HFFc6 (cell line): Measurements from ENCODE around the gene HPS1. TPM values are rescaled to one million over a fixed set of nuclear protein-coding genes. Genes with fewer than 3 reads are reported as not detected.

Experiments
- DNase-seq: peaks from one replicate; pipeline ENCODE4 v3.0.0-alpha.2; 2018
- H3K27ac Mint-ChIP-seq: 2 replicates; pipeline ENCODE4 v1.8.0; 2020; ENCODE audit warnings: mild to moderate bottlenecking, mixed read lengths
- H3K27me3 Mint-ChIP-seq: 2 replicates; pipeline ENCODE4 v1.8.0; 2021; ENCODE audit warnings: mild to moderate bottlenecking, moderate library complexity, mixed read lengths; ENCODE audit not compliant: insufficient read depth
- H3K36me3 Mint-ChIP-seq: 2 replicates; pipeline ENCODE4 v1.8.0; 2021; ENCODE audit warnings: low read depth, mixed read lengths
- H3K4me1 Mint-ChIP-seq: 2 replicates; pipeline ENCODE4 v1.8.0; 2020; ENCODE audit warnings: low read depth, mixed read lengths
- H3K4me3 Mint-ChIP-seq: 2 replicates; pipeline ENCODE4 v1.8.0; 2020; ENCODE audit warnings: mild to moderate bottlenecking, moderate library complexity, mixed read lengths
- H3K9me3 Mint-ChIP-seq: 2 replicates; pipeline ENCODE4 v1.8.0; 2020; ENCODE audit warnings: mild to moderate bottlenecking, mixed read lengths
- total RNA-seq, 6 experiments: library from RNA; stranded (reverse); fragmentation: NEBNext Ultra II Directional; extraction: Animal tissue kit (Norgen Biotek cat#: 25700); gene quantifications; 2 replicates in 1 of 6; 3 replicates in 5 of 6; pipeline ENCODE4 v1.2.3, GENCODE V29; 2021
- TF ChIP-seq, protein P1 (sequence below): fragments of 200-600 bp; sonication (generic); IDR thresholded peaks from 2 replicates; pipeline ENCODE4 v1.5.0; 2021; ENCODE audit warnings: antibody characterized with exemption, mild to moderate bottlenecking

Gene HPS1
- total RNA-seq, 6 experiments from 2014 or later: 49.1 to 55.9 (median 52.8) TPM

DNA sequence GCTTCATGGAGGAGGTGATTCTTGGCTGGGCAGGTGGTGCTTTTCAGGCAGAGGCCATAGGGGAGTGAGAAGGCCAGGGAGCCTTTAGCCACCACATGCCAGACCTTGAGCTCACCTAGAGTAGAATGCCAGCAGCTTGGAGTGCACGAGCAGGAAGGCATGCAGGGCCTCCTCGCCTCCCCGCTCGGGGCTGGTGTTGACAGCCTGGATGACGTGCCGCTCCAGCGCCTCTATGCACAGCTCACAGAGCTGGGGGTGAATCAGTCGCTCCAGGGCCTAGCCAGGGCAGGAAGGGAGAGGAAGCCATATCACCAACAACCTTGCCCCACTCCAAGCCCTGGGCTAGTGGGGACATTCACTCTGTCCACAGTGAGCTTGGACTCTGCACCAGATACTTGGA is 15.7 kb downstream of the HPS1 start:
- TF ChIP-seq, protein P1, sequence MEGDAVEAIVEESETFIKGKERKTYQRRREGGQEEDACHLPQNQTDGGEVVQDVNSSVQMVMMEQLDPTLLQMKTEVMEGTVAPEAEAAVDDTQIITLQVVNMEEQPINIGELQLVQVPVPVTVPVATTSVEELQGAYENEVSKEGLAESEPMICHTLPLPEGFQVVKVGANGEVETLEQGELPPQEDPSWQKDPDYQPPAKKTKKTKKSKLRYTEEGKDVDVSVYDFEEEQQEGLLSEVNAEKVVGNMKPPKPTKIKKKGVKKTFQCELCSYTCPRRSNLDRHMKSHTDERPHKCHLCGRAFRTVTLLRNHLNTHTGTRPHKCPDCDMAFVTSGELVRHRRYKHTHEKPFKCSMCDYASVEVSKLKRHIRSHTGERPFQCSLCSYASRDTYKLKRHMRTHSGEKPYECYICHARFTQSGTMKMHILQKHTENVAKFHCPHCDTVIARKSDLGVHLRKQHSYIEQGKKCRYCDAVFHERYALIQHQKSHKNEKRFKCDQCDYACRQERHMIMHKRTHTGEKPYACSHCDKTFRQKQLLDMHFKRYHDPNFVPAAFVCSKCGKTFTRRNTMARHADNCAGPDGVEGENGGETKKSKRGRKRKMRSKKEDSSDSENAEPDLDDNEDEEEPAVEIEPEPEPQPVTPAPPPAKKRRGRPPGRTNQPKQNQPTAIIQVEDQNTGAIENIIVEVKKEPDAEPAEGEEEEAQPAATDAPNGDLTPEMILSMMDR: no peak

DNA sequence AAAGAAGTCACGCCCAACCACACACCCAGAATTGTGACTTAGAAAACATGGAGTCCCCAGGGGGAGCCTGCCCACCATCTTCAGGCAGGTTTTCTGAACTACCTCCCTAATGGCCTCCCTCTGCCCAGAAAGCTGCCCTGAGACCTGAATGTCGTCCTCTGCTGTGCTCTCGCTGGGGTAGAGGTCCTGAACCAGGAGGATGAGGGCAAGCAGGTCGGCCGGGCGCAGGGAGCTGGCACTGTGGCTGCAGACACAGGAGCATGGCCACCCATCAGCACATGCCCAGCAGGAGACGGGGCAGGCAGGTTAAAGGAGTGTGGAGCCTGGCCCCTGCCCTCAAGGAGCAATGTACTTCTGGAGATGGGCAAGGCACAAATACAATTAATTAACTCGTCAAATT is 16.3 kb downstream of the HPS1 start:
- TF ChIP-seq, protein P1: no peak
- peaks cover 6% of the 10 kb centered on the region for H3K9me3 Mint-ChIP-seq
- DNase-seq: no peak
- H3K36me3 Mint-ChIP-seq: peaks cover 32% of the 10 kb centered on the region
- peaks cover 10% of the 10 kb centered on the region for H3K4me1 Mint-ChIP-seq
- H3K27me3 Mint-ChIP-seq: peaks cover 2% of the 10 kb centered on the region; the same call in 1 of the 2 replicates
- no peak overlapping the region for H3K27ac Mint-ChIP-seq
- no peak overlapping the region for H3K4me3 Mint-ChIP-seq

More for the DNA sequence above, 15.7 kb downstream of the HPS1 start:
- Mint-ChIP-seq H3K27ac (no peak overlapping the region), H3K9me3 (peaks cover 6% of the 10 kb centered on the region), H3K4me3 (no peak overlapping the region), H3K36me3 (peaks cover 35% of the 10 kb centered on the region), H3K4me1 (peaks cover 10% of the 10 kb centered on the region), H3K27me3 (no peaks in the 10 kb centered on the region)
- no peak for DNase-seq

DNA sequence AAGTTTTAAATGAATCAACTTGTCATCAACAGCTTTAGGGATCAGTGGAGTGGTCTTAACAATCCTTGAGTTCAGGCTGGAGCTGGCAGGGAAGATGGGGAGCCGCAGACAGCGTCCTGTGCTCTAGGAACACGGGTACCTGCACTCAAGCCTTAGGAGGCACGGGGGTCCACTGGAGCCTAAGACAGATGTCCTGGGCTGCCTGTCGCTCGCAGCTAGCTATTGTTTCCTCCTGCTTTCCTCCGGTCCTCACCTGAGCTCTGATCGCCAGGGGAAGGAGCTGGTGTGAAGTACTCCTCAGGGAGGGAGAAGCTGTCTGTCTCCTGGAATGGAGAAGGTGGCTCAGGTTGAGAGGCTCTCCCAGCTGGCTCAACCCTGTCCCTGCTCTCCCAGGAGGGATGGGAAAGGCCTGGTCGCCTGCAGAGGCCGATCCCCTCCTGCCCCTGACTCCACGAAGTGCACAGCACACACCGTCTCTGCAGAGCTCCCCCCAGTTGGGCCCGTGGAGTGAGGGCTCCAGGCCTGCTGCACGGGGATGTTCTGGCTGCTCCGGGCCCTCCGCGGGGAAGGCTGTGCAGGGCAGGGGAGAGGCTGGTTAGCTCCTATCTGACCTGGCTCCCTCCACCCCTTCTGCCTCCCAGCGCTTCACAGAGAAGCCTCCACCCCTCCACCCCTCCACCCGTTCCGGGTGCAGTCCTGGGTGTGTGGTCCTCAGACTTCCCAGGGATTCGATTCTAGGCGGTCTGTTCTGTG is 17.2 kb downstream of the HPS1 start:
- peaks cover 6% of the 10 kb centered on the region for H3K9me3 Mint-ChIP-seq
- TF ChIP-seq, protein P1: no peak
- DNase-seq: no peak
- peaks cover 2% of the 10 kb centered on the region; the same call in 1 of the 2 replicates for H3K27me3 Mint-ChIP-seq
- peaks cover 26% of the 10 kb centered on the region for H3K36me3 Mint-ChIP-seq
- no peak overlapping the region for H3K4me3 Mint-ChIP-seq
- peaks cover 6% of the 10 kb centered on the region for H3K4me1 Mint-ChIP-seq
- no peak overlapping the region for H3K27ac Mint-ChIP-seq

DNA sequence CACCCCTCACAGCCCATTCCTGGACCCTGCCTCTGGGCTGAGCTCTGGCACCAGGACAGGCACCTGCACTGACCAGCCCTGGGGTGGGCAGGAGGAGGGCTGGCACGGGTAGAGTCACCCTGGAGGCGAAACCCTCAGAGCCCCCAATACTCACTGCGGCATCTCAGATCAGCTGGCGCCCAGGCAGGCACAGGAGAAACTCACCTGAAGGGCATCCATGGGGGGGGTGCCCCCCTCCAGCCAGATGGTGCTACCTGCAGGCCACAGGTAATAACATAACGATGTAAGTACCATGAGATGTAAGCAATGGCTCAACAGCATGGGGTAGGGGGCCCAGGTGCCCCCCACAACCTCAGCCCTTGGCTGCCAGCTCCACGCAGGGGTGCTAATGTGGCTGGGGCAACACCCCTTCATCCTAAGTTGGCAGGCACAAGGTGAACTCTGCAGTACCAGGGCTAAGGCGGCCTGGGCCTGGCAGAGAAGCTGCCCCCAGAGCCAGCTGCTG is 19.7 kb downstream of the HPS1 start:
- no peaks in the 10 kb centered on the region; the same call in 1 of the 2 replicates for H3K9me3 Mint-ChIP-seq
- peaks cover 2% of the 10 kb centered on the region; the same call in 1 of the 2 replicates for H3K27me3 Mint-ChIP-seq
- no peak for DNase-seq
- no peaks in the 10 kb centered on the region for H3K4me1 Mint-ChIP-seq
- peaks cover 9% of the 10 kb centered on the region for H3K36me3 Mint-ChIP-seq
- TF ChIP-seq, protein P1: no peak
- no peak overlapping the region for H3K4me3 Mint-ChIP-seq
- no peak overlapping the region for H3K27ac Mint-ChIP-seq

DNA sequence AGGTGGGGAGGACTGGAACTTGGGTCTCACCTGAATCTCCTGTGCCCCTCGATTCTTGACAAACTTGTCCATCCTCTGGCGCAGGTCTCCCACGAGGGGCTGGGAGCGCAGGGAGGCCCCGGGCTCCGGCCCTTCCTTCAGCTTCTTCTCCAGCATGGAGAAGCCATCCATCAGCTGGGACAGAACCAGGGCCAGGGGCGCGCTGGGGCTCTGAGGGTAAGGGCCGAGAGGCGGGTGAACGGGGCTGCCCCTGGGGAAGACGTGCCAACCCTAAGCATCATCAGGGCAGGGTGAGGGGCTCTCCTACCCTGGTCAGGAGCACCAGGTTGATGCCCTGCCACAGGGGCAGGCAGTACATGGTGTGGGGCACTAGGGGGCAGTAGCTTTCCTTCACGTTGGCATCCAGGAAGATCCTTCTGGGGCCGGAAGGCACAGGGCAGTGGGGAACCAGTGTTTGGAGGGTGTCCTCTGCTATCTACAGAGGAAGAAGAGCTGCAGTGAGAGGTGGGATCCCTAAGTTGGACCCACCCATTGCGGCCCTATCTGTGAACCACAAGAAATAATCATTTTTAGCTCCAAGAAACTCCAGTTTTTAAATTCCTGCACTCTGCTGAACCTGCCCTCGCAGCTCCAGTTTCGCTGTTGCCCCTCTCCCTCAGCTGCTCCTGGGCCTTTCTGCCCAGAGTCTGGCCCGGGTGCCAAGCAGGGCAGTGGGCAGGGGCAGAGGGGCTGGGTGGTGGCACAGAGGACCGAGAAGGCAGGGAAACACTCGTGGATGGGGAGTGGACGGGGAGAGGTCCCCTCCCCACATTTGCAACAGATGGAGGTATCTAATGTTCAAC is 21.0 kb downstream of the HPS1 start:
- Mint-ChIP-seq H3K4me3 (no peak overlapping the region), H3K4me1 (no peaks in the 10 kb centered on the region), H3K36me3 (no peaks in the 10 kb centered on the region), H3K9me3 (no peaks in the 10 kb centered on the region), H3K27ac (no peak overlapping the region), H3K27me3 (peaks cover 2% of the 10 kb centered on the region; the same call in 1 of the 2 replicates)
- TF ChIP-seq, protein P1: peak; percentile 84
- DNase-seq: peak; percentile 26
